Measurements from ENCODE around the gene TSPAN9. TPM values are rescaled to one million over a fixed set of nuclear protein-coding genes. Genes with fewer than 3 reads are reported as not detected.

TSPAN9 gene
- total RNA-seq, 1 donor = 3.5 TPM

DNA sequence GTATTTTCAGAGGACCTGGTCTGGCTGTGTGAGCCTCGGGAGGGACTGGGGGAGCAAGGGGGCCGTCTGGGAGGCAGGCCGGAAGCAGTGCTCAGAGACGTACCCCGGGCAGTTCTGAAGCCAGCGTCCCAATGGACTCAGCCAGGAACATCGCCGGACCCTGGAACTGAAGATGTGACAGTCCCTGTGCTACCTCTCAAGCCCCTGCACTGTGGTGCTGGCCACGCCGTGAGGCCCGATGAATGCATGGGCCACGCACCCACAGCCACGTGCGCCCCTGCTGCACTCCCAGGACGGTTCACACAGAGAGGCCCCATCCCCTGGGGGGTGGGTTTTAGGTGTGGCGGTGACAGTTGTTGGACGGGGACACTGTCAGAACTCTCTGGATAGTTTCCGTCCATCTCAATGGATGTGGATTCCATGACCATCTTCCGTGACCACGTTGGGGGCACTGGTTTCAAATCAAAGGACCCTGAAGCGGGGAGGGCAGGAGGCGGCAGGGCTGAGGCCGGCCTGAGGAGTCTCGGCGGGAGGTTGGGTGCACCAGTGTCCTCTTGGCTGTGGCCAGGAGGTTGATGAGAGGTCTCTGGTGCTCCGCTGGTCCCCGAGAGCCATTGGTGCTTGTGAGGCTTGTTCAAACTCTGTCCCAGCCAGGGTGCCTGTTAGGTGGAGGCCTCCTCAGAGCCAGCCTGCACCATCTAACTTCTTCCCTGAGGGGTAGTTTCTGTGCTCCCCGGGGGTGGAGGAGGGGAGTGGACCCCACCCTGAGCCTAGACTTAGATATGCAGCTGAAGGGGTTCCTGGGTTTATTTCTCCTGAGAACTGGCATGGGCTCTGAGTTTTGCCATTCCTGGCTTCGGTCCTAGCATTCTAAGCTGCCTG is 36.3 kb upstream of the TSPAN9 start:
- Histone ChIP-seq H3K9me3 (ENCODE audit: low read depth, low read length) (no peaks in the 10 kb centered on the region), H3K27me3 (ENCODE audit: insufficient read depth, low read length) (no peaks in the 10 kb centered on the region), H3K4me1 (ENCODE audit: insufficient read depth, low read length) (peaks cover 7% of the 10 kb centered on the region), H3K4me3 (ENCODE audit: low read length) (no peak overlapping the region)

DNA sequence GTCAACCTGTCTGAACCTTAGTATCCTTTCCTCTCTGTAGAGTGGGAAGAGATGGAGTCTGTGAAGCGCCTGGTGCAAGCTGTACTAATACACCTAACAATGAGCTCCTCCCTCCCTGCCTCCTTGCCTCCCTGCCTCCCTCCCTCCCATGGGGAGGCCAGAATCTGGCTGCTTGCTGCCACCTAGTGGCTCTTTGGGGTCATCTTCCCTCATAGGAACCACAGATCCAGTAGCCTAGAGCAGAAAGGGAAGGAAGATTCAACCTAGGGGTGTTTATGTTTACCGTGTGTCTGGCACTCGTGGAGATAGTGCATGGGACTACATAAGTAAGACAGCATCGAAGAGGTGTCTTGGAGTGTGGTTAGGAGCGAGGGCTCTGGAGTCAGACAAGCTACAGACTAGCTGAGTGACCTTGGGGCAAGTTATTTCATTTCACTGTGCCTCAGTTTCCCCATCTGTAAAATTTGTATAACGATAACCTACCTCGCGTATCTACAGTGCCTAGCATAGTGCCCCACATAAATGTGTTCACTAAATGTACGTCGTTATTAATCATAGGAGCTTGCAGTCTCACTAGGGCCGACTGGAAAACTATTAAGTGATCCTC is 35.5 kb upstream of the TSPAN9 start:
- Histone ChIP-seq H3K27me3 (ENCODE audit: insufficient read depth, low read length) (no peaks in the 10 kb centered on the region), H3K4me1 (ENCODE audit: insufficient read depth, low read length) (peaks cover 7% of the 10 kb centered on the region), H3K4me3 (ENCODE audit: low read length) (no peak overlapping the region), H3K9me3 (ENCODE audit: low read depth, low read length) (no peaks in the 10 kb centered on the region)

DNA sequence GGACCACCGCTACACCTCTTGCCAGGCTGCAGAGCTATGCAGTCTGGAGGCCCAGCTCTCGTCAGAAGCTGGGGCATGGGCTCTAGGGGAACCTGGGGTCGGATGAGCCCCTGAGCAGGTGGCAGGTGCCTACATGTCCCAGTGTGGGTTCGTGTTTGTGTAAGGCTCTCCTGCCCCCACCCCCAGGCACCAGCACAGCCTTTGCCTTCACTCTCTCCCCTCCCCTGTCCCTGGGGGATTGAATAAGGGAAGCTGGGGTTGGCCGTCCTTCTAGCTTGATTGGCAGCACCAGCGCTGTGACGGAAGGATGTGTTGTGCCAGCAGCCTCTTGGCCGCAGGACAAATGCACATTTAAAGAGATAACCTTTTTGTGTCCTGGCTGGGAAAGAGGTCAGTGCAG is 34.8 kb upstream of the TSPAN9 start:
- Histone ChIP-seq H3K4me3 (ENCODE audit: low read length) (no peak overlapping the region), H3K27me3 (ENCODE audit: insufficient read depth, low read length) (no peaks in the 10 kb centered on the region)

DNA sequence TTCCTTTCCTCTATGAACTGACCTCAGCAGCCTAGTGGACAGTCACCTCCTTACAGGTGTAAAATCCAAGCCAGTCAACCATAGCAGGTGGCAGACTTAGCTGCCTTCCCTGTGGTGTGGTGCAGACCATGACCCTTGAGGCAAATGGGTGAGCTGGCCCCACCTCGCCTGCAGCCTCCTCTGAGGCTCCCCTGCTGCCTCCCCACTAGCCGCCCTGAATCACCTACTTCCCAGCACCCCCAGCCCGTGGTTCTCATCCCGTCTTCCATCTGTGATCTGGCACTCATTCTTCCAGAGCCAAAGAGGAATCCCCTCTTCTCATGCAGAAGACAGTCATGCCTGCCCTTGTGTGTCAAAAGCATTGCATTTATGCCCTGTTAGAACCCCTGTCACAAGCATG is 34.4 kb upstream of the TSPAN9 start:
- Histone ChIP-seq H3K4me3 (ENCODE audit: low read length) (no peak overlapping the region), H3K27me3 (ENCODE audit: insufficient read depth, low read length) (no peaks in the 10 kb centered on the region), H3K9me3 (ENCODE audit: low read depth, low read length) (no peaks in the 10 kb centered on the region), H3K4me1 (ENCODE audit: insufficient read depth, low read length) (peaks cover 7% of the 10 kb centered on the region)

More for the DNA sequence above, 34.8 kb upstream of the TSPAN9 start:
- no peaks in the 10 kb centered on the region for H3K9me3 ChIP-seq (ENCODE audit: low read depth, low read length)
- H3K4me1 ChIP-seq (ENCODE audit: insufficient read depth, low read length) = peaks cover 7% of the 10 kb centered on the region

DNA sequence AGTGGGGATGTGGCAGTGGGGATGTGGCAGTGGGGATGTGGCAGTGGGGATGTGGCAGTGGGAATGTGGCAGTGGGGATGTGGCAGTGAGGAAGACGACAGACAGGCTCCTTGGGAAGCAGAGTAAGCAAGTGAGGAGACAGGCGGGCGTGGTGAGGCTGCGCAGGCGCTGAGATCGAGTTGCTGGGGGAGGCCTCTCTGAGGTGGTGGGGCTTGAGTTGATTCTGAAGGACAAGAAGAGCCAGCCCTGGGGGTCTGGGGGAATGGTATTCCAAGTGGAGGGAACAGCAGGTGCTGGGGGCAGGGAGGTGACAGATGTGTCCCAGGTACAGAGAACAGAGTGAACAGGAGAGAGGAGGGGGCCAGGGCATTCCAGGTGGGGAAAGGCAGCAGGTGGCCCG is 33.8 kb upstream of the TSPAN9 start:
- Histone ChIP-seq H3K27me3 (ENCODE audit: insufficient read depth, low read length) (no peaks in the 10 kb centered on the region), H3K4me1 (ENCODE audit: insufficient read depth, low read length) (peaks cover 7% of the 10 kb centered on the region), H3K9me3 (ENCODE audit: low read depth, low read length) (no peaks in the 10 kb centered on the region), H3K4me3 (ENCODE audit: low read length) (no peak overlapping the region)

DNA sequence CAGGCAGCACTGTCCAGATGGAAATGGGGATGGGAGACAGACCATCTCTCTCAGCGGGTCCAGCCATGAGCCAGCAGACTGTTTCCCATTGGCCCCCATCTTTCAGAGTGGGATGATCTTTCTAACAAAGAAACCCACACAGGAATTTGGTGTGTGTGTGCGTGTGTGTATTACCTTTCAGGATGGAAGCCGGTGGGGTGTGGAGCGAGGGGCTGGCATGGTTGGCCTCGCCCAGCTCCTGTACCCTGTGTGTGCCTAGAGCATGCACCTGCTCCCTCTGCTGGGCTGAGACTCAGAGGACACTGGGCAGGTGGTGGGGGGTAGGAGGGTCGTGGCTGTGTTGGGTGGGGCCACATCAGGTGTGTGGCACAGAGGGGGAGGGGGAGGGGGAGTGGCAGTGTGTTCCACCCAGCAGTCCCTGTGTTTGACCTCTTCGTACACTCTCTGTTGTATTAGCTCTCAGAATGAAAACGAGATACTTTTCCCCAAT is 33.0 kb upstream of the TSPAN9 start:
- Histone ChIP-seq H3K4me1 (ENCODE audit: insufficient read depth, low read length) (peaks cover 7% of the 10 kb centered on the region), H3K4me3 (ENCODE audit: low read length) (no peak overlapping the region), H3K27me3 (ENCODE audit: insufficient read depth, low read length) (no peaks in the 10 kb centered on the region), H3K9me3 (ENCODE audit: low read depth, low read length) (no peaks in the 10 kb centered on the region)

DNA sequence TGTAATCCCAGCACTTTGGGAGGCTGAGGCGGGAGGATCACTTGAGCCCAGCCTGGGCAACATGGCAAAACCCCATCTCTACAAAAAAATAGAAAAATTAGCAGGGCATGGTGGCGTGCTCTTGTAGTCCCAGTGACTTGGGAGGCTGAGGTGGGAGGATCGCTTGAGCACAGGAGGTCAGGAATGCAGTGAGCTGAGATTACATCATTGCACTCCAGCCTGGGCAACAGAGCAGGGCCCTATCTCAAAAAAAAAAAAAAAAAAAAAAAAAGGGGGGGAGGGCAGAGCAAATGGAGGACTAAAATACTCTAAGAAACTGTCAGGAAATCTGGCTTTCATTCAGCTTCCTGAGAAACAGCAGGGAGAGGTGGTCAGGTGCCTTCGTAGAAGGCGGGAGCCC is 31.7 kb upstream of the TSPAN9 start:
- H3K27me3 ChIP-seq (ENCODE audit: insufficient read depth, low read length) = no peaks in the 10 kb centered on the region
- peaks cover 7% of the 10 kb centered on the region for H3K4me1 ChIP-seq (ENCODE audit: insufficient read depth, low read length)
- H3K9me3 ChIP-seq (ENCODE audit: low read depth, low read length) = no peaks in the 10 kb centered on the region

DNA sequence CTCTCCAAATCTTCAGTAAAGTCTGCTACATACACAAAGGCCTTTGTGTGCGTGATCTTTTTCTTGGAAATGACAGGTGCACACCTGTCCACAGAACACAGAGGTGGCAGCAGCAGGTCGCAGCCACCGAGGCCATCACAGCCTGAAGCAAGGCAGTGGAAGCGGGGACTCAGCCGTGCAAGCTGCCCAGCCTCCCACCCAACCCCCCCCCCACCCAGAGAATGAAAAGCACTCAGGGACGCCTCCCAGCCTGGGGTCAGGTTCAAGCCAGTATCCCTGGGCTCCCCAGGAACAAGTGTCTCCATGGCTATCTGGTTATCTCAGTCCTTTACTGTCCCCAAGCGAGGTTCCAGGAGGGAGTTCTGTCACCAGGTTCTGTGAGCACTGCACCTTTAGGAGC is 31.2 kb upstream of the TSPAN9 start:
- no peaks in the 10 kb centered on the region for H3K9me3 ChIP-seq (ENCODE audit: low read depth, low read length)
- no peak overlapping the region for H3K4me3 ChIP-seq (ENCODE audit: low read length)
- no peaks in the 10 kb centered on the region for H3K27me3 ChIP-seq (ENCODE audit: insufficient read depth, low read length)
- H3K4me1 ChIP-seq (ENCODE audit: insufficient read depth, low read length) = peaks cover 7% of the 10 kb centered on the region

More for the DNA sequence above, 31.7 kb upstream of the TSPAN9 start:
- no peak overlapping the region for H3K4me3 ChIP-seq (ENCODE audit: low read length)

DNA sequence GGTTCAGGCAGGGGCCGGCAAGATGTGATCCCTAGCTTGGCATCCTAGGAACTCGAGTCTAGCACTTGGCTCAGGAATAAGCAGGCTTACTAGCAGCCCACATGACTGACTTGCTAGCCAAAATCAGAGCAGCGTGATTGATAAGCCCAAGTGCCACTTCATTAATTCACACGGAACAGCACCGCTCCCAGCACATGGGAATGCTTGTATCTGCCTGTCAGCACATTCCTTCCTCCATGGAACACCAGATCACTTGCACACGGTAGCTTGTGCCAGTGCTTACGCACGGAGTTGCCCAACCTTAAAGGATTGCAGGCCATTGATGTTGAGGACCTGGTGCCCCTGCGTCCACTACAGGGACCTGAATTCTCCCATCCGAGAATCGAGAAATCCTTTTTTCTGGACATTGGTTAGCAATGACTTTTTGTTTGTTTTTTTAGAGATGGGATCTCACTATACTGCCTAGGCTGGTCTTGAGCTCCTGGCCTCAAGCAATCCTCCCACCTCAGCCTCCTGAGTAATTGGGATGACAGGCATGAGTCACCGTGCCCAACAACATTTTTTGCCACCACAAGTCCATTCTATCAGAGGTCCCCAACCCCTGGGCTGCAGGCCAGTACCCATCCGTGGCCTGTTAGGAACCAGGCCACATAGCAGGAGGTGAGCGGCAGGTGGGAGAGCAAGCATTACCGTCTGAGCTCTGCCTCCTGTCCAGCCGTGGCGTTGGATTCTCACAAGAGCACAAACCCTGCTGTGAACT is 30.6 kb upstream of the TSPAN9 start:
- Histone ChIP-seq H3K4me3 (ENCODE audit: low read length) (no peak overlapping the region), H3K27me3 (ENCODE audit: insufficient read depth, low read length) (no peaks in the 10 kb centered on the region), H3K9me3 (ENCODE audit: low read depth, low read length) (no peaks in the 10 kb centered on the region)

DNA sequence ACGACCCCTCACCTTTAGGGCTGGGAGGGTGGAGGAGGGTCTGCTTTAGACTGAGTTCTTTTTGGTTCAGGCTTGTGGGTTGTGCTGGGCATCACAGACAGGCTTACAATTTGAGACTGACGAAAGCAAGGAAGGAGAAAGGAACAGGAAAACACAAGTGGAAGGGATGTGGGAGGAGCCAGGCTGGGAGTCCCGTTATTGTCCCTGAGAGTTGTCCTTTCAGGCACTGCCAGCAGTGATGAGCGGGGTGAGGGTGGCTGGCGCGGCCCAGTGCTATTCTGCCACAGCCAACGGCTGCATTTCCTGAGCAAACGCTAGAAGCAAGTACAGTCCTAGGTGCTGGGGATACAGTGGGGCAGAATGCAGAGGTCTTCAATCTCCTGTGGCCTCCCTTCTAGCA is 29.2 kb upstream of the TSPAN9 start:
- no peak overlapping the region for H3K4me3 ChIP-seq (ENCODE audit: low read length)
- no peaks in the 10 kb centered on the region for H3K4me1 ChIP-seq (ENCODE audit: insufficient read depth, low read length)
- H3K27me3 ChIP-seq (ENCODE audit: insufficient read depth, low read length) = no peaks in the 10 kb centered on the region
- no peaks in the 10 kb centered on the region for H3K9me3 ChIP-seq (ENCODE audit: low read depth, low read length)

More for the DNA sequence above, 30.6 kb upstream of the TSPAN9 start:
- H3K4me1 ChIP-seq (ENCODE audit: insufficient read depth, low read length) = peaks cover 7% of the 10 kb centered on the region

DNA sequence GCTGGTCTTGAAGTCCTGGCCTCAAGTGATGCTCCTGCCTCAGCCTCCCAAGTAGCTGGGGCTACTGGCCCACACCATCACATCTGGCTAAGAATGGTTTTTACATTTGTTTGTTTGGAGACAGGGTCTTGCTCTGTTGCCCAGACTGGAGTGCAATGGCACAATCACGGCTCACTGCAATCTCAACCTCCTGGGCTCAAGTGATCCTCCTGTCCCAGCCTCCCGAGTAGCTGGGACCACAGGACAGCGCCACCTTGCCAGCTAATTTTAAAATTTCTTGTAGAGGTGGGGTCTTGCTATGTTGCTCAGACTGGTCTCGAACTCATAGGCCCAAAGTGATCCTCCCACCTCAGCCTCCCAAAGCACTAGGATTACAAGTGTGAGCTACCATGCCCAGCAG is 28.6 kb upstream of the TSPAN9 start:
- no peaks in the 10 kb centered on the region for H3K27me3 ChIP-seq (ENCODE audit: insufficient read depth, low read length)
- H3K4me1 ChIP-seq (ENCODE audit: insufficient read depth, low read length) = no peaks in the 10 kb centered on the region
- H3K4me3 ChIP-seq (ENCODE audit: low read length) = no peak overlapping the region
- H3K9me3 ChIP-seq (ENCODE audit: low read depth, low read length) = no peaks in the 10 kb centered on the region

DNA sequence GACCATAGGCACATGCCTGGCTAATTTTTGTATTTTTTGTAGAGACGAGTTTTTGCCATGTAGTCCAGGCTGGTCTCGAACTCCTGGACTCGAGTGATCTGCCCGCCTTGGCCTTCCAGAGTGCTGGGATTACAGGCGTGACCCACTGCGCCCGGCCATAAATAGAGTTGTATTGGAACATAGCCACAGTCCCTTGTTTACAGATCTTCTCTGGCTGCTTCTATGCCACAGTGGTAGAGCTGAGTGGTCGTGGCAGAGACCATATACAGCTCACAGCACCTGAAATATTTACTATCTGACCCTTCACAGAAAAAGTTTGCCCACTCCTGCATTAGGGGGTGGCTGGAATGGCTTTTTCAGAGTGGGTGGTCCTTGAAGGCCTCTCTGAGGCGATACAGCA is 28.0 kb upstream of the TSPAN9 start:
- H3K27me3 ChIP-seq (ENCODE audit: insufficient read depth, low read length) = no peaks in the 10 kb centered on the region
- H3K4me3 ChIP-seq (ENCODE audit: low read length) = no peak overlapping the region
- no peaks in the 10 kb centered on the region for H3K4me1 ChIP-seq (ENCODE audit: insufficient read depth, low read length)
- H3K9me3 ChIP-seq (ENCODE audit: low read depth, low read length) = no peaks in the 10 kb centered on the region

DNA sequence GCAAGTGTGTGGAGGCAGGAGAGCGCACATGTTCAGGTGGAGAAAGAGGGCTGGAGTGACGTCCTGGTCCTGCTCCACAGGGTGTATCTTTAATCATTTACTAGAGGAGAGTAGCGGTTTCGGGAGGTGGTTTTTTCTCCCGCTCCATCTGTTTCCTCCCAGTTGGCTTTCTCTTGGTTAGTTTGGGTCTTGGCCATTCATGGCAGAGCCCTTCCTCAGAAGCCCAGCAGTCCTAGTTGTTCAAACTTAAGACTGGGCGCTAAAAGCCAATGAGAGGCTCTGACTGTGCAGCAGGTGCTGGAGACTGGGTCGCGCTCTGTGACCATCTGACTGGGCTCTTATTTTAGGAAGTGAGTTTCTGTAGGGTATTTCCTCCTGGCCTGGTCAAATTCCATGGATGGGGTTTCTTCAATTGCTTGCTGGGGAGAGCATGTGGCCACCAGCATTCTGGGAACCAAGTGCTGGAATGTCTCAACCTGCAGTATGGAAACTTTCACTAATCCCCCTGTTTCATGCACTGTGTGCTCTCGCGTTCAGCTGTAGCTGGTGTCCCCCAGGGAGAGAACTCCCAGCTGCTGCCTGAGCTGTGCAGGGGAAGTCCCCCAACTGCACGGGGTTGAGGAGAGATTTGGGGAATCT is 27.4 kb upstream of the TSPAN9 start:
- no peaks in the 10 kb centered on the region for H3K4me1 ChIP-seq (ENCODE audit: insufficient read depth, low read length)
- H3K4me3 ChIP-seq (ENCODE audit: low read length) = no peak overlapping the region
- H3K27me3 ChIP-seq (ENCODE audit: insufficient read depth, low read length) = no peaks in the 10 kb centered on the region
- H3K9me3 ChIP-seq (ENCODE audit: low read depth, low read length) = no peaks in the 10 kb centered on the region

DNA sequence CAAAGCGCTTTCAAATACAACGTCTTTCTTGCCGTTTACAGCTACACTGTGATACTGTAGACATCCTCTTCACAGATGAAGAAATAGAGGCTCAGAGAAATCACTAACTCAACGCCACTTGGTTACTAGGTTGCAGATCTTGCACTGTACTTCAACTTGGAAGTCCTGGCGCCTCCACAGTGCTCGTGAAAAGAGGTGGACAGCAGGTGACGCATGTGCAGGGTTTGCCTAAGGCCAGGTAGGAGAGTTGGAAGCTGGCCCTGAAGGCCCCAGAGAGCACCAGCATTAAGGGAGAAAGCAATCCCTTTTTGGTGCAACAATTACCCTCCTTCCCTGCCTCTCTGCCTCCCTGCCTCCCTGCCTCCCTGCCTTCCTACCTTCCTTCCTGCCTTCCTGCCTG is 22.8 kb upstream of the TSPAN9 start:
- H3K9me3 ChIP-seq (ENCODE audit: low read depth, low read length) = no peaks in the 10 kb centered on the region
- no peak overlapping the region for H3K4me3 ChIP-seq (ENCODE audit: low read length)
- no peaks in the 10 kb centered on the region for H3K4me1 ChIP-seq (ENCODE audit: insufficient read depth, low read length)
- no peaks in the 10 kb centered on the region for H3K27me3 ChIP-seq (ENCODE audit: insufficient read depth, low read length)
